ENCODE data around the gene USP31. TPM values are rescaled to one million over a fixed set of nuclear protein-coding genes. Genes with fewer than 3 reads are reported as not detected.

Gene USP31
- total and polyA plus RNA-seq, 2 donors (not counting 1 experiment from before 2014, with no cell fraction given), result 1.6 to 6.7 TPM

DNA sequence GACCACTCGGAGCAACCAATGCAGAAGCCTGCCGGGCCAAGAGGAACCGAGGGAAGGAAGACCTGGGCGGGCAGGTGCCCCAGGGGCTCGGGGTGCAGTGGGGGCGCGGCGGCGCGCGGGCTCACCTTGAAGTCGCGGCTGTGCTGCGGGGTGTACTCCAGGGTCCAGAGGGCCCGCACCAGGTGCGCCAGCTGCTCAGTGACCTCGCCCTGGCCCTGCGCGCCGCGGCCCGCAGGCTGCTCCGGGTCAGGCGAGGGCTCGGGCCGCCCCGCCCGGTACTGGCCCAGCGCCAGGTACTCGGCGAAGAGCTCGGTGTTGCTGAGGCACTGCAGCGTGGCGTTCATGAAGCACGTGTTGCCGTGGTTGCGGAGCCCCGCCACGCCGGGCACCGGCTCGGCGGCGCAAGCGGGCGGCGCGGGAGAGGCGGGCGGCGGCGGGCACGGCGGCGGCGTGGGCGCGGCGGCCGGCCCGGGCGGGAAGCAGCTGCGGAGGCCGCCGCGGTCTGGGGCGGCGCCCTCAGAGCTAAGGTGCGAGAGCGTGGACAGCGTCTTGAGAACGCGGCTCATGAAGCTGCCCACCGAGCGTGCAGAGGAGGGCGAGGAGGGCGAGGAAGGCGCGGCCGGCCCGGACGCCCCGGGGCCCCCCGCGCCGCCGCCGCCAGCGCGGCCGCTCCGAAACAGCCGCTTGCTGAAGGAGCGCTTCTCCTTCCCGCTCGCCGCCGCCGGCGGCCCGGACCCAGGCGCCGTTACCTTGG, 562 bp downstream of the USP31 start:
- Histone ChIP-seq H3K4me1 (ENCODE audit: control insufficient read depth in 2 of 2, insufficient read depth in 2 of 2, low read length in 2 of 2) (peaks cover 8 to 9% of the 10 kb centered on the region in 2 donors), H3K4me3 (ENCODE audit: control extremely low read depth in 1 of 5, extremely low read depth in 1 of 5, insufficient read depth in 1 of 5, low read depth in 2 of 5, low read length in 4 of 5) (peak overlapping the region in 4 of 5 experiments; percentile 26 to 79 (median 72)), H3K36me3 (replicated peaks in 1 of 2; ENCODE audit: control extremely low read depth in 1 of 2, control insufficient read depth in 1 of 2, extremely low read depth in 1 of 2, insufficient read depth in 2 of 2, low read length in 1 of 2) (no peaks in the 10 kb centered on the region), H3K4me2 (replicated peaks; ENCODE audit: low read depth, low read length, poor library complexity, severe bottlenecking) (peak overlapping the region; percentile 99), H3K9me3 (ENCODE audit: control extremely low read depth in 1 of 3, control insufficient read depth in 2 of 3, insufficient read depth in 1 of 3, low read length in 2 of 3) (no peaks in the 10 kb centered on the region), H3K27me3 (replicated peaks in 1 of 4; ENCODE audit: control extremely low read depth in 1 of 4, control insufficient read depth in 3 of 4, insufficient read depth in 4 of 4, low read length in 3 of 4) (peaks cover 0 to 6% (median 0%) of the 10 kb centered on the region in 4 experiments), H3K79me2 (ENCODE audit: control insufficient read depth, insufficient read depth, low read length) (peaks cover 9% of the 10 kb centered on the region), H3K9ac (ENCODE audit: low read length) (peak overlapping the region; percentile 75), H4K20me1 (ENCODE audit: control insufficient read depth, insufficient read depth, low read length, poor library complexity, severe bottlenecking) (no peaks in the 10 kb centered on the region), H2AFZ (ENCODE audit: insufficient read depth, low read depth, low read length, poor library complexity, severe bottlenecking) (peak overlapping the region; percentile 83), H3K27ac (ENCODE audit: low read length in 2 of 2) (no peak overlapping the region)
- 1% methylated on average over 103 of the region's 103 CpGs for WGBS (ENCODE audit: insufficient coverage)
- Mint-ChIP-seq H3K4me3 (peak overlapping the region; percentile 96), H3K4me1 (peaks cover 14% of the 10 kb centered on the region), H3K9me3 (ENCODE audit: insufficient read depth) (no peaks in the 10 kb centered on the region), H3K27ac (peak overlapping the region; percentile 84), H3K27me3 (peaks cover 5% of the 10 kb centered on the region)
- DNase-seq, result peak; percentile 75
- ChIA-PET POLR2A (no interaction called here), CTCF (interaction anchor here (1.3 kb wide), 1 partner anchor 449 kb away, joined by 3 read pairs; no protein-coding TSS in a partner anchor)
- peak; percentile 37 for ATAC-seq (ENCODE audit: low read depth)
- intact Hi-C loops (cut with micrococcal nuclease), result loop anchor here (1.0 kb wide), 1 partner anchor 34 kb away; the partner anchor contains the start of gene SCNN1G
- no peak for TF ChIP-seq EZH2 (IDR thresholded peaks at IDR 0.05; ENCODE audit: borderline replicate concordance, insufficient read depth, low read depth, low read length, poor library complexity, severe bottlenecking)
- TF ChIP-seq, protein P1, sequence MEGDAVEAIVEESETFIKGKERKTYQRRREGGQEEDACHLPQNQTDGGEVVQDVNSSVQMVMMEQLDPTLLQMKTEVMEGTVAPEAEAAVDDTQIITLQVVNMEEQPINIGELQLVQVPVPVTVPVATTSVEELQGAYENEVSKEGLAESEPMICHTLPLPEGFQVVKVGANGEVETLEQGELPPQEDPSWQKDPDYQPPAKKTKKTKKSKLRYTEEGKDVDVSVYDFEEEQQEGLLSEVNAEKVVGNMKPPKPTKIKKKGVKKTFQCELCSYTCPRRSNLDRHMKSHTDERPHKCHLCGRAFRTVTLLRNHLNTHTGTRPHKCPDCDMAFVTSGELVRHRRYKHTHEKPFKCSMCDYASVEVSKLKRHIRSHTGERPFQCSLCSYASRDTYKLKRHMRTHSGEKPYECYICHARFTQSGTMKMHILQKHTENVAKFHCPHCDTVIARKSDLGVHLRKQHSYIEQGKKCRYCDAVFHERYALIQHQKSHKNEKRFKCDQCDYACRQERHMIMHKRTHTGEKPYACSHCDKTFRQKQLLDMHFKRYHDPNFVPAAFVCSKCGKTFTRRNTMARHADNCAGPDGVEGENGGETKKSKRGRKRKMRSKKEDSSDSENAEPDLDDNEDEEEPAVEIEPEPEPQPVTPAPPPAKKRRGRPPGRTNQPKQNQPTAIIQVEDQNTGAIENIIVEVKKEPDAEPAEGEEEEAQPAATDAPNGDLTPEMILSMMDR (IDR thresholded peaks at IDR 0.05), result no peak

DNA sequence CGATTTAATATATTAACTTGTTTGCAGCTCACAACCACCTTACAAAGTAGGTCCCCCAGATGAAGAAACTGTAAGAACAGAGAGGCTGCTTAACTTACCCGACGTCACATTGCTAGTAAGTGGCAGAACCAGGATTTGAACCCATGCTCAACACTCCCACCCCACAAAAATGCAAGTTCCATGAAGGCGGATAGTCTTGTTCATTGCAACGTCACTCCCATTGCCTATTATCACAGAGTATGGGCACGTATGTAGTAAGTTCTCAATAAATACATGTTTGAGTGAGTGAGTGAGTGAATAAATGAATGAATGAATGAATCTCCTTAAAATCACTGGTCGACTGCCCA, 1.1 kb downstream of the USP31 start:
- peak overlapping the region; percentile 84 for H3K27ac Mint-ChIP-seq
- intact Hi-C loops (cut with micrococcal nuclease), result no loop called here
- H3K4me3 Mint-ChIP-seq, result peak overlapping the region; percentile 96
- ATAC-seq (ENCODE audit: low read depth), result no peak
- Histone ChIP-seq H3K79me2 (ENCODE audit: control insufficient read depth, insufficient read depth, low read length) (peaks cover 9% of the 10 kb centered on the region), H3K4me1 (ENCODE audit: control insufficient read depth in 2 of 2, insufficient read depth in 2 of 2, low read length in 2 of 2) (peaks cover 8 to 9% of the 10 kb centered on the region in 2 donors), H3K27ac (ENCODE audit: low read length in 2 of 2) (no peak overlapping the region), H3K9me3 (ENCODE audit: control extremely low read depth in 1 of 3, control insufficient read depth in 2 of 3, insufficient read depth in 1 of 3, low read length in 2 of 3) (no peaks in the 10 kb centered on the region), H2AFZ (ENCODE audit: insufficient read depth, low read depth, low read length, poor library complexity, severe bottlenecking) (peak overlapping the region; percentile 83), H3K4me3 (ENCODE audit: control extremely low read depth in 1 of 5, extremely low read depth in 1 of 5, insufficient read depth in 1 of 5, low read depth in 2 of 5, low read length in 4 of 5) (peak overlapping the region in 4 of 5 experiments; percentile 26 to 79 (median 72)), H3K4me2 (replicated peaks; ENCODE audit: low read depth, low read length, poor library complexity, severe bottlenecking) (peak overlapping the region; percentile 99), H3K27me3 (replicated peaks in 1 of 4; ENCODE audit: control extremely low read depth in 1 of 4, control insufficient read depth in 3 of 4, insufficient read depth in 4 of 4, low read length in 3 of 4) (peaks cover 0 to 6% (median 0%) of the 10 kb centered on the region in 4 experiments), H3K9ac (ENCODE audit: low read length) (peak overlapping the region; percentile 75), H3K36me3 (replicated peaks in 1 of 2; ENCODE audit: control extremely low read depth in 1 of 2, control insufficient read depth in 1 of 2, extremely low read depth in 1 of 2, insufficient read depth in 2 of 2, low read length in 1 of 2) (no peaks in the 10 kb centered on the region), H4K20me1 (ENCODE audit: control insufficient read depth, insufficient read depth, low read length, poor library complexity, severe bottlenecking) (no peaks in the 10 kb centered on the region)
- H3K9me3 Mint-ChIP-seq (ENCODE audit: insufficient read depth), result no peaks in the 10 kb centered on the region
- 62% methylated on average over 3 of the region's 7 CpGs for WGBS (ENCODE audit: insufficient coverage)
- H3K27me3 Mint-ChIP-seq, result peaks cover 5% of the 10 kb centered on the region
- TF ChIP-seq EZH2 (IDR thresholded peaks at IDR 0.05; ENCODE audit: borderline replicate concordance, insufficient read depth, low read depth, low read length, poor library complexity, severe bottlenecking), result no peak
- TF ChIP-seq, protein P1 (IDR thresholded peaks at IDR 0.05), result no peak
- H3K4me1 Mint-ChIP-seq, result peaks cover 14% of the 10 kb centered on the region
- POLR2A ChIA-PET, result no interaction called here
- CTCF ChIA-PET, result no interaction called here
- DNase-seq, result no peak

Measured in B cell (primary cell).